ENCODE data around the gene STN1.

The STN1 gene, protein sequence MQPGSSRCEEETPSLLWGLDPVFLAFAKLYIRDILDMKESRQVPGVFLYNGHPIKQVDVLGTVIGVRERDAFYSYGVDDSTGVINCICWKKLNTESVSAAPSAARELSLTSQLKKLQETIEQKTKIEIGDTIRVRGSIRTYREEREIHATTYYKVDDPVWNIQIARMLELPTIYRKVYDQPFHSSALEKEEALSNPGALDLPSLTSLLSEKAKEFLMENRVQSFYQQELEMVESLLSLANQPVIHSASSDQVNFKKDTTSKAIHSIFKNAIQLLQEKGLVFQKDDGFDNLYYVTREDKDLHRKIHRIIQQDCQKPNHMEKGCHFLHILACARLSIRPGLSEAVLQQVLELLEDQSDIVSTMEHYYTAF

DNA sequence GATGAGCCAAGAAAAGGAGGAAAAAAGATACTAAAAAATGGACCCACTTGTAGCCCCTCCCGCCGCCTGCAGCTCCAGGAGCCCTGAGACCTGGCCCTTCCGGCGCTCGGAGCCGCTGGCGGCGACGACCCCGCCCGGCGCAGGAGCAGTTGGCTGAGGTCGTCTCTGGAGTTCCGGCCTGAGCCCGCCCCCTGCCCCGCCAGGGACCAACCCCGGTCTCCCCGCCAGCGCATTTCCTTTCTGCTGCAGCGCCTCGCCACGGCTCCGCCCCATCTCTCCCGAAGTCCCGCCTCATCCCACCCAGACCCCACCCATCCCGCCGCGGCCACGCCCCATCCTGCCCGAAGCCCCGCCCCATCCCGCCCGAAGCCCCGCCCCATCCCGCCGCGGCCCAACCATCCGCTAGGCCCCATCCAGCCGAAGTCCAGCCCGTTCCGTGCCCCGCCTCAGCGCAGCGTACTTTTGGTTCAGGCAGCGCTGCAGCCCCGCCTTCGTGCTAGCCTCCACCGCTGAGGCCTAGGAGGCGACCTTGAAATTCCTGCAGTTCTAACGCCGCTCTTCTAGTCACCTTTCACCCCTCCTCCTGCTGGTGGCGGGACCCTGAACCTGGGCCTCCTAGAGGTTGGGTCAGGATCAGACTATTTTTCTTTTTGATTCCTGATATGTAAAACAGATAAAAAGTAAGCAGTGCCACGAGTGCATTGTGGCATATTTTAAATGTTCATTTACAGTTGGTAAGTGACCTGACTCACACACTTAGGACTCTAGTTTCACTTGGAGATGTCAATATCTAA, at the start of gene STN1:
STN1 (minus strand) TSS at position 132 of the 794 bp plus-strand sequence. CDS start 590 bp downstream, outside the sequence.
- TF ChIP-seq, protein P1, sequence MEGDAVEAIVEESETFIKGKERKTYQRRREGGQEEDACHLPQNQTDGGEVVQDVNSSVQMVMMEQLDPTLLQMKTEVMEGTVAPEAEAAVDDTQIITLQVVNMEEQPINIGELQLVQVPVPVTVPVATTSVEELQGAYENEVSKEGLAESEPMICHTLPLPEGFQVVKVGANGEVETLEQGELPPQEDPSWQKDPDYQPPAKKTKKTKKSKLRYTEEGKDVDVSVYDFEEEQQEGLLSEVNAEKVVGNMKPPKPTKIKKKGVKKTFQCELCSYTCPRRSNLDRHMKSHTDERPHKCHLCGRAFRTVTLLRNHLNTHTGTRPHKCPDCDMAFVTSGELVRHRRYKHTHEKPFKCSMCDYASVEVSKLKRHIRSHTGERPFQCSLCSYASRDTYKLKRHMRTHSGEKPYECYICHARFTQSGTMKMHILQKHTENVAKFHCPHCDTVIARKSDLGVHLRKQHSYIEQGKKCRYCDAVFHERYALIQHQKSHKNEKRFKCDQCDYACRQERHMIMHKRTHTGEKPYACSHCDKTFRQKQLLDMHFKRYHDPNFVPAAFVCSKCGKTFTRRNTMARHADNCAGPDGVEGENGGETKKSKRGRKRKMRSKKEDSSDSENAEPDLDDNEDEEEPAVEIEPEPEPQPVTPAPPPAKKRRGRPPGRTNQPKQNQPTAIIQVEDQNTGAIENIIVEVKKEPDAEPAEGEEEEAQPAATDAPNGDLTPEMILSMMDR (conservative IDR thresholded peaks at IDR 0.05; ENCODE audit: low read depth, low read length), result no peak
- peak within 1 kb of the TSS; percentile 66 for H3K4me3 ChIP-seq (ENCODE audit: low read depth, low read length)
- peak; percentile 99 for DNase-seq (ENCODE audit: low read depth)

DNA sequence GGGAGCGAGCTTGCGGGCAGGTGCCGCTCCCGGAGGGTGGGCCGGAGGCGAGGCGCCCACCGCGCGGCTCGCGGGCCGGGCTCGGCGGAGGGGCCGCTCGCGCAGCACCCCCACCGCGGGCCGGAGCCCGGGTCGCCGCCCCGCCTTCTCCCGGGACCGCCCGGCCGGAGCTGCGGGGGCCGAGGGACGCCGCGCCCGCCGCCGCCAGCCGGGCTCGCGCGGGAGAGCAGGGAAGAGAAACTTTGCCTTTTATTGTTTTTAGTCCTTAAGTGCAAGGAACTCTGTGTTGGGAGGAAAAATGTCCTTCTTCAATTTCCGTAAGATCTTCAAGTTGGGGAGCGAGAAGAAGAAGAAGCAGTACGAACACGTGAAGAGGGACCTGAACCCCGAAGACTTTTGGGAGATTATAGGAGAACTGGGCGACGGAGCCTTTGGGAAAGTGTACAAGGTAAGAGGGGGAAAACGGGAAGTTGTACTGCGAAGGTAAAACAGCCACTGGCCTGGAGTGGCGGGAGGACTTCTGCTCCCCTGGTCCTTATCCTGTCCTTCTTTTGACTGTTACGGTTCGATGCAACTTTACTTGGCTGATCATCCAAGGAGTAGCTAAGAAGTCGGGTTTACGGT, 49.6 kb upstream of the STN1 start:
- peak overlapping the region; percentile 88 for H3K4me3 ChIP-seq (ENCODE audit: low read depth, low read length)
- DNase-seq (ENCODE audit: low read depth), result no peak
- TF ChIP-seq, protein P1 (conservative IDR thresholded peaks at IDR 0.05; ENCODE audit: low read depth, low read length), result no peak

GRCh38 chr10:103966671-103967447, 48.9 kb upstream of the STN1 start, which contains the start of gene SLK:
Gene SLK, plus strand, starts transcription at chr10:103967140. Its CDS starts 606 bp downstream, at chr10:103967746.
- H3K4me3 ChIP-seq (ENCODE audit: low read depth, low read length), result peak within 1 kb of the TSS; percentile 88
- TF ChIP-seq, protein P1 (conservative IDR thresholded peaks at IDR 0.05; ENCODE audit: low read depth, low read length), result no peak
- peak; percentile 85 for DNase-seq (ENCODE audit: low read depth)

DNA sequence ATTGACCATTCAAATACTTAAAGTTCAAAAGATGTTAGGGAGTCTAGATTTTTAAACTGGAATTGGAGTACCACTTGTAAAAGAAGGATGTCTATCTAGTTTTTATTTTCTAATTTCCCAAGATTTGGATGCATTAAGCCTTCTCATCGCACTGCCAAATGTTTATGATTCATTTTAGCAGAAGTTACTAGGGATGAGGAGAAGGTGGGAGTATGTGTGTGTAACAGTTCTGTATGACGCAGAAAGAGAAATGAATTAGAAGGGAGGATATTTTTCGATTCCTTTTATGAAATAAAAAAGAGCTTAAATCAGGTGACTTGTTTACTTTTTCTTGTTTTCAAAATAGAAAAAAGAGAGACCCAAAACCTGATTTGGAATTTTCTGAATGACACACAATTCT, 42.1 kb upstream of the STN1 start:
- DNase-seq (ENCODE audit: low read depth), result no peak
- H3K4me3 ChIP-seq (ENCODE audit: low read depth, low read length), result no peak overlapping the region
- TF ChIP-seq, protein P1 (conservative IDR thresholded peaks at IDR 0.05; ENCODE audit: low read depth, low read length), result no peak

GRCh38 chr10:103958996-103959395, 41.0 kb upstream of the STN1 start:
- peak; percentile 39 for DNase-seq (ENCODE audit: low read depth)
- no peak overlapping the region for H3K4me3 ChIP-seq (ENCODE audit: low read depth, low read length)
- TF ChIP-seq, protein P1 (conservative IDR thresholded peaks at IDR 0.05; ENCODE audit: low read depth, low read length), result no peak

- H3K4me3 ChIP-seq (ENCODE audit: low read depth, low read length), result no peak overlapping the region
- TF ChIP-seq, protein P1 (conservative IDR thresholded peaks at IDR 0.05; ENCODE audit: low read depth, low read length), result no peak
- no peak for DNase-seq (ENCODE audit: low read depth)
Measured at GRCh38 chr10:103954543-103954942, 36.6 kb upstream of the STN1 start.
